Gastroesophageal sphincter (tissue), 4 donors: Measurements from ENCODE around the gene NDUFB7. TPM values are rescaled to one million over a fixed set of nuclear protein-coding genes. Genes with fewer than 3 reads are reported as not detected.

Experiments used
- ATAC-seq: fragments of 150-250 bp; one replicate; pipeline ENCODE4 v1.9.1; 2016; ENCODE audit warnings: mild to moderate bottlenecking, moderate library complexity
- H3K27ac ChIP-seq, 4 donors: fragments of 200-600 bp; sonication (generic) in 3 of 4; 1 replicate in 3 of 4; 2 replicates in 1 of 4; pipeline ENCODE4 v1.5.1; 2016 to 2019
- H3K27me3 ChIP-seq: fragments of 200-600 bp; sonication (generic); one replicate; pipeline ENCODE4 v1.5.1; 2019
- H3K36me3 ChIP-seq, 2 donors: fragments of 200-600 bp; sonication (generic); one replicate each; pipeline ENCODE4 v1.5.1; 2019; ENCODE audit warnings: control low read depth in 1 of 2
- H3K4me1 ChIP-seq, 3 donors: fragments of 200-600 bp; sonication (generic); 1 replicate in 2 of 3; 2 replicates in 1 of 3; pipeline ENCODE4 v1.5.1; 2016 to 2019; ENCODE audit warnings: control low read depth in 2 of 3
- H3K4me3 ChIP-seq, 2 donors: fragments of 200-600 bp; sonication (generic); one replicate each; pipeline ENCODE4 v1.5.1; 2019; ENCODE audit warnings: mild to moderate bottlenecking in 1 of 2, moderate library complexity in 1 of 2
- H3K9me3 ChIP-seq, 3 donors: fragments of 200-600 bp; sonication (generic); one replicate each; pipeline ENCODE4 v1.5.1; 2017 to 2019; ENCODE audit warnings: control low read depth in 2 of 3
- EP300 ChIP-seq: sonication (generic); formaldehyde crosslinking; IDR thresholded peaks from one replicate; pipeline ENCODE4 v1.6.1; 2017; ENCODE audit warnings: antibody characterized with exemption, mild to moderate bottlenecking
- POLR2A ChIP-seq, 2 donors: fragments of 450-650 bp; IDR thresholded peaks; one replicate each; pipeline ENCODE4 v1.6.1; 2017; ENCODE audit warnings: antibody characterized with exemption in 2 of 2, mild to moderate bottlenecking in 2 of 2, moderate library complexity in 1 of 2
- POLR2AphosphoS5 ChIP-seq: sonication (generic); formaldehyde crosslinking; IDR thresholded peaks from one replicate; pipeline ENCODE4 v1.6.1; 2017; ENCODE audit warnings: antibody characterized with exemption
- WGBS, 2 donors: methylation state at CpG; one replicate each; pipeline ENCODE4 v1.1.5; 2018; ENCODE audit warnings: low coverage in 1 of 2; 5-methylcytosine and 5-hydroxymethylcytosine counted together
- small RNA-seq, 4 donors: library from RNA; depleted of rRNA; stranded (forward); fragments of <200 nt; gene quantifications; one replicate each; pipeline ENCODE3, GENCODE V24; 2016
- total RNA-seq, 4 donors: library from RNA; depleted of rRNA; stranded (reverse); fragments of >200 nt; gene quantifications; one replicate each; pipeline ENCODE4 v1.1.0, GENCODE V29; 2016
- TF ChIP-seq, protein P1 (sequence below), 4 experiments: fragments of 200-600 bp in 2 of 4; fragments of 450-650 bp in 2 of 4; sonication (generic) in 1 of 4; IDR thresholded peaks; one replicate each; pipeline ENCODE4 v1.5.1; 2017 to 2019; ENCODE audit warnings: antibody characterized with exemption in 4 of 4, mild to moderate bottlenecking in 2 of 4, moderate library complexity in 2 of 4

NDUFB7 gene
- total RNA-seq, 4 donors from 2014 or later: 251 to 393 (median 330) TPM

DNA sequence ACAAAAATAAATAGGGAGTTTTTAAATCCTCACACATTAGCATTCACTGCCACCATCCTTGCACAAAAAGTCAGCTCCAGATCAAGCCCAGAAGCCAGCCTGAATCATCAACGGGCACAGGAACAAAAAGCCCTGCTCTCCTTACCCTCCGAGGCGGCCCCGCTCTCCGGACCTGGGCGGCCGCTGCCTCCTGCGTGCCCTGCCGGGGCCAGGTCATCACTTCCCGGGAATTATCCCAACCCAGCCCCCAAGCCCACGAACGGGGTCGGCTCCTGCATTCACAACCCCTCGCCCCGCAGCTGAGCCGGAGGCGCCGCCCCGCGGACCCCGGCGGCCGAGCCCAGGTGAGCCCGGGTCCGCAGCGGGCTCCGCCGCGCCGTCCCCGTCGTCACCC, 54.4 kb downstream of the NDUFB7 start:
- Histone ChIP-seq H3K4me1 (peaks cover 0 to 50% (median 30%) of the 10 kb centered on the region in 3 donors), H3K27ac (peak overlapping the region; percentile 96 to 99 (median 98)), H3K4me3 (peak overlapping the region; percentile 82 to 94), H3K9me3 (no peaks in the 10 kb centered on the region), H3K27me3 (no peaks in the 10 kb centered on the region), H3K36me3 (peaks cover 0 to 41% of the 10 kb centered on the region in 2 donors)
- 2% methylated on average over 9 of the region's 32 CpGs; no CpG with 5 or more reads in 1 of the 2 donors for WGBS, 2 donors
- TF ChIP-seq EP300 (no peak), POLR2A (IDR thresholded peaks at IDR 0.05) (no peak), POLR2AphosphoS5 (no peak)
- TF ChIP-seq, protein P1, sequence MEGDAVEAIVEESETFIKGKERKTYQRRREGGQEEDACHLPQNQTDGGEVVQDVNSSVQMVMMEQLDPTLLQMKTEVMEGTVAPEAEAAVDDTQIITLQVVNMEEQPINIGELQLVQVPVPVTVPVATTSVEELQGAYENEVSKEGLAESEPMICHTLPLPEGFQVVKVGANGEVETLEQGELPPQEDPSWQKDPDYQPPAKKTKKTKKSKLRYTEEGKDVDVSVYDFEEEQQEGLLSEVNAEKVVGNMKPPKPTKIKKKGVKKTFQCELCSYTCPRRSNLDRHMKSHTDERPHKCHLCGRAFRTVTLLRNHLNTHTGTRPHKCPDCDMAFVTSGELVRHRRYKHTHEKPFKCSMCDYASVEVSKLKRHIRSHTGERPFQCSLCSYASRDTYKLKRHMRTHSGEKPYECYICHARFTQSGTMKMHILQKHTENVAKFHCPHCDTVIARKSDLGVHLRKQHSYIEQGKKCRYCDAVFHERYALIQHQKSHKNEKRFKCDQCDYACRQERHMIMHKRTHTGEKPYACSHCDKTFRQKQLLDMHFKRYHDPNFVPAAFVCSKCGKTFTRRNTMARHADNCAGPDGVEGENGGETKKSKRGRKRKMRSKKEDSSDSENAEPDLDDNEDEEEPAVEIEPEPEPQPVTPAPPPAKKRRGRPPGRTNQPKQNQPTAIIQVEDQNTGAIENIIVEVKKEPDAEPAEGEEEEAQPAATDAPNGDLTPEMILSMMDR (IDR thresholded peaks at IDR 0.05): no peak
- ATAC-seq: no peak

- 7 to 16% methylated on average over 3 to 12 of the region's 22 CpGs for WGBS, 2 donors
- Histone ChIP-seq H3K27me3 (no peaks in the 10 kb centered on the region), H3K9me3 (no peaks in the 10 kb centered on the region), H3K36me3 (peaks cover 0 to 41% of the 10 kb centered on the region in 2 donors), H3K27ac (peak overlapping the region; percentile 96 to 99 (median 98)), H3K4me3 (peak overlapping the region; percentile 82 to 94), H3K4me1 (peaks cover 0 to 50% (median 30%) of the 10 kb centered on the region in 3 donors)
- no peak for ATAC-seq
- no peak for TF ChIP-seq POLR2A (IDR thresholded peaks at IDR 0.05)
- no peak for TF ChIP-seq POLR2AphosphoS5
- no peak for TF ChIP-seq EP300
Observed at GRCh38 chr19:14516746-14517438, 55.0 kb downstream of the NDUFB7 start.

Small RNAs within 50 kb of the gene (small RNA-seq; reads per million reads assigned to genes)
- gene RN7SL842P: 0 reads per million in 4 donors

Other genes with a start within 250 kb of the NDUFB7 start
- gene ADGRE5, start 190.6 kb downstream of the NDUFB7 start, total RNA-seq: 10 to 100 TPM; 47.7 to 86.7 (median 66.1) TPM
- 10 to 100 TPM; 31.4 to 55.5 (median 43.4) TPM for gene DDX39A, start 152.7 kb downstream of the NDUFB7 start, total RNA-seq
- gene PKN1, start 138.8 kb downstream of the NDUFB7 start, total RNA-seq: 100 to 1,000 TPM in 3 of 4 donors, 10 to 100 TPM in 1; 98.2 to 286 (median 139) TPM
- gene PTGER1, start 96.7 kb downstream of the NDUFB7 start, total RNA-seq: 1 to 10 TPM in 2 of 4 donors, under 1 TPM in 2; 0.23 to 4.6 (median 1.3) TPM
- 100 to 1,000 TPM in 1 of 4 donors, 10 to 100 TPM in 3; 63.8 to 115 (median 78.3) TPM for gene GIPC1, start 75.9 kb downstream of the NDUFB7 start, total RNA-seq
- gene DNAJB1, start 53.7 kb downstream of the NDUFB7 start, total RNA-seq: 10 to 100 TPM; 59.3 to 72.8 (median 68.2) TPM
- 10 to 100 TPM; 21.3 to 27.2 (median 24.3) TPM for gene TECR, start 42.5 kb downstream of the NDUFB7 start, total RNA-seq
- not detected for gene CLEC17A, start 11.0 kb upstream of the NDUFB7 start, total RNA-seq
- gene ADGRE3, start 102.8 kb upstream of the NDUFB7 start, total RNA-seq: not detected
- 10 to 100 TPM; 22.6 to 35.6 (median 28.1) TPM for gene ZNF333, start 118.0 kb upstream of the NDUFB7 start, total RNA-seq
- 1 to 10 TPM; 1.0 to 4.4 (median 1.4) TPM for gene ADGRE2, start 206.5 kb upstream of the NDUFB7 start, total RNA-seq